HepG2 (cell line): ENCODE measurements around the gene LYSMD1. TPM values are rescaled to one million over a fixed set of nuclear protein-coding genes. Genes with fewer than 3 reads are reported as not detected.

ENCODE experiments used
- GABPA ChIP-seq, 2 experiments: IDR thresholded peaks; 2 replicates each; pipeline ENCODE4 v1.6.1; 2011 to 2016; ENCODE audit warnings: low read depth in 2 of 2, low read length in 1 of 2, missing biosample characterization in 1 of 2, missing genetic modification characterization in 1 of 2
- GATA4 ChIP-seq: sonication (generic); IDR thresholded peaks from 2 replicates; pipeline ENCODE4 v1.6.1; 2016; ENCODE audit warnings: antibody characterized with exemption, low read depth, borderline replicate concordance
- NR2F1 ChIP-seq, 2 experiments: fragments of 450-650 bp in 1 of 2; formaldehyde crosslinking in 1 of 2; IDR thresholded peaks; 2 replicates each; pipeline versions ENCODE4 v1.5.0 to v1.6.1; 2016 to 2020; ENCODE audit warnings: mild to moderate bottlenecking in 1 of 2, missing compliant biosample characterization in 1 of 2, missing genetic modification reagents in 1 of 2, moderate library complexity in 1 of 2
- PHF20 ChIP-seq: sonication (generic); formaldehyde crosslinking; IDR thresholded peaks from 2 replicates; pipeline ENCODE4 v1.5.0; 2020; ENCODE audit warnings: mild to moderate bottlenecking, missing genetic modification reagents
- PPARG ChIP-seq: conservative IDR thresholded peaks from 2 replicates; pipeline ENCODE4 v1.6.1; 2016; ENCODE audit warnings: missing biosample characterization, missing genetic modification reagents
- RORA ChIP-seq: sonication (generic); formaldehyde crosslinking; IDR thresholded peaks from 2 replicates; pipeline ENCODE4 v1.5.0; 2020; ENCODE audit warnings: mild to moderate bottlenecking, missing genetic modification reagents, moderate library complexity
- WIZ ChIP-seq: sonication (generic); formaldehyde crosslinking; IDR thresholded peaks from 2 replicates; pipeline ENCODE4 v1.5.1; 2020; ENCODE audit warnings: mild to moderate bottlenecking, missing genetic modification reagents
- ZC3H13 ChIP-seq: sonication (generic); formaldehyde crosslinking; IDR thresholded peaks from 2 replicates; pipeline ENCODE4 v1.8.1; 2023; ENCODE audit warnings: mild to moderate bottlenecking, missing genetic modification reagents, moderate library complexity
- ZEB1 ChIP-seq: IDR thresholded peaks from 2 replicates; pipeline ENCODE4 v1.6.1; 2012; ENCODE audit warnings: mild to moderate bottlenecking, low read depth, inconsistent platforms; ENCODE audit not compliant: insufficient replicate concordance
- ZFY ChIP-seq: sonication (generic); formaldehyde crosslinking; IDR thresholded peaks from 2 replicates; pipeline ENCODE4 v1.4.0; 2020; ENCODE audit warnings: missing genetic modification reagents
- polyA plus RNA-seq, 8 experiments: library from polyadenylated mRNA; depleted of rRNA in 3 of 8; stranded (reverse) in 7 of 8; unstranded in 1 of 8; fragments of >200 nt; fragmentation: Illumina TruSeq in 4 of 8; extraction: Trizol in 4 of 8; gene quantifications; 2 replicates each; pipeline versions ENCODE4 v1.2.1 to v1.2.3, GENCODE V29; 2011 to 2016; ENCODE audit warnings: low read depth in 4 of 8, missing spikeins in 1 of 8, mixed read lengths in 1 of 8; ENCODE audit not compliant: insufficient read depth in 1 of 8
- total RNA-seq, 5 experiments: library from RNA; depleted of rRNA; stranded (reverse); fragments of >200 nt; fragmentation: Illumina TruSeq; extraction: Trizol; gene quantifications; 2 replicates each; pipeline ENCODE4 v1.2.3, GENCODE V29; 2016; ENCODE audit warnings: low read depth in 1 of 5
- TF ChIP-seq, protein P1 (sequence below), 2 experiments: sonication (generic) in 1 of 2; formaldehyde crosslinking in 1 of 2; IDR thresholded peaks; 2 replicates each; pipeline versions ENCODE4 v1.4.0 to v1.6.1; 2016 to 2020; ENCODE audit warnings: borderline replicate concordance in 1 of 2, low read depth in 1 of 2, mild to moderate bottlenecking in 1 of 2, missing genetic modification reagents in 1 of 2
- TF ChIP-seq, protein P2 (sequence below): sonication (generic); formaldehyde crosslinking; IDR thresholded peaks from 2 replicates; pipeline ENCODE4 v1.8.1; 2023; ENCODE audit warnings: mild to moderate bottlenecking, moderate library complexity, missing genetic modification reagents
- TF ChIP-seq, protein P3 (sequence below): sonication (generic); formaldehyde crosslinking; IDR thresholded peaks from 2 replicates; pipeline ENCODE4 v1.4.0; 2020; ENCODE audit warnings: missing genetic modification reagents

Gene LYSMD1
- total and polyA plus RNA-seq, 2 of the 13 experiments (the other 11 are each of a cell fraction or from before 2014, with no cell fraction given), result 3.8 to 4.8 TPM

DNA sequence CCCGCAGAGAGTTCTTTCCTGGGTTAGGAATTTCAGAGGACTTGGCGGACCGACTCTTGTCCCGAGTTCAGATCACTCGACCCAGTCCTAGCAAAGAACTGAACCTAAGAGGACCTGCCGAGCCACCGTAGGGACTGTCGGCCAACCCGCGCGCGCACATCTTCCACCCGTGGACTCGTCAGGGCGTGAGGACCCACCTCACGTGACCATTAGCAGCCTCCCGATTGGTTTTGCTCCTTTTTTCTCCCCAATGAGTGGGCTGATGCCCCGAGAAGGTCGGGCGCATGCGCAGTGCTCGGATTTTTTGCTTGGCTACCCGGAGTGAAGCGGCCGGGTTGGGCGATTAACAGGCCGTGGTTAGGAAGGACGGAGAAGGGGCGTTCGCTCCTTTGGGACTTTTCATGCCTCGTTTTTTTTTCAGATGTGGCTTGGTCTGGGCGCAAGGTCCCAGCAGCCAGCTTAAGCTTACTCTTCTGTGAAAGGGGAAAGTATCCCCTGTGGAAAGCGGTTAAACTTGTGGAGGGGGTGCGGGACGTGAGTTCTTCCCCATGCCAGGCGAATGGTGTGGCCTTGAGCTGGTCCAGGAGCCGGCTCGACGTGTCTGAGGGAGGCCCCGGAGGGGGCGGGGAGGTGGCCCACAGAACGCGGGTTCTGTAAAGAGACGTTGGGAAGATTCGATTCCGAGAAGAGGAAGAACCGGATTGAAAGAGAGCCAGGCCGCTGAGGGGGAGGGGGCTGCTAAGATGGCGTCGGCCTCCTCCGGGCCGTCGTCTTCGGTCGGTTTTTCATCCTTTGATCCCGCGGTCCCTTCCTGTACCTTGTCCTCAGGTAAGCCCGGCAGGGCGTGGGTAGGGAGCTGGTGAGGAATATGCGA is 32.8 kb upstream of the LYSMD1 start, which contains the start of gene PIP5K1A (continued):
- TF ChIP-seq ZC3H13 (CRISPR knock-in tag), result 0 out of 2 replicates have a peak, but pooled peaks have one; percentile 28
- TF ChIP-seq NR2F1 (CRISPR knock-in tag; IDR thresholded peaks at IDR 0.05), result peak in 1 of 2 experiments; percentile 3; a peak in 1 of 4 replicates
- TF ChIP-seq ZEB1, result peak; percentile 43
- TF ChIP-seq WIZ (CRISPR knock-in tag), result no peak
- TF ChIP-seq RORA, result no peak
- TF ChIP-seq, protein P1, sequence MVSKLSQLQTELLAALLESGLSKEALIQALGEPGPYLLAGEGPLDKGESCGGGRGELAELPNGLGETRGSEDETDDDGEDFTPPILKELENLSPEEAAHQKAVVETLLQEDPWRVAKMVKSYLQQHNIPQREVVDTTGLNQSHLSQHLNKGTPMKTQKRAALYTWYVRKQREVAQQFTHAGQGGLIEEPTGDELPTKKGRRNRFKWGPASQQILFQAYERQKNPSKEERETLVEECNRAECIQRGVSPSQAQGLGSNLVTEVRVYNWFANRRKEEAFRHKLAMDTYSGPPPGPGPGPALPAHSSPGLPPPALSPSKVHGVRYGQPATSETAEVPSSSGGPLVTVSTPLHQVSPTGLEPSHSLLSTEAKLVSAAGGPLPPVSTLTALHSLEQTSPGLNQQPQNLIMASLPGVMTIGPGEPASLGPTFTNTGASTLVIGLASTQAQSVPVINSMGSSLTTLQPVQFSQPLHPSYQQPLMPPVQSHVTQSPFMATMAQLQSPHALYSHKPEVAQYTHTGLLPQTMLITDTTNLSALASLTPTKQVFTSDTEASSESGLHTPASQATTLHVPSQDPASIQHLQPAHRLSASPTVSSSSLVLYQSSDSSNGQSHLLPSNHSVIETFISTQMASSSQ (IDR thresholded peaks at IDR 0.05; ENCODE audit: low read depth), result no peak
- TF ChIP-seq, protein P1 (CRISPR knock-in tag; IDR thresholded peaks at IDR 0.05; ENCODE audit: borderline replicate concordance), result 0 out of 2 replicates have a peak, but pooled peaks have one; percentile 42
- TF ChIP-seq, protein P2, sequence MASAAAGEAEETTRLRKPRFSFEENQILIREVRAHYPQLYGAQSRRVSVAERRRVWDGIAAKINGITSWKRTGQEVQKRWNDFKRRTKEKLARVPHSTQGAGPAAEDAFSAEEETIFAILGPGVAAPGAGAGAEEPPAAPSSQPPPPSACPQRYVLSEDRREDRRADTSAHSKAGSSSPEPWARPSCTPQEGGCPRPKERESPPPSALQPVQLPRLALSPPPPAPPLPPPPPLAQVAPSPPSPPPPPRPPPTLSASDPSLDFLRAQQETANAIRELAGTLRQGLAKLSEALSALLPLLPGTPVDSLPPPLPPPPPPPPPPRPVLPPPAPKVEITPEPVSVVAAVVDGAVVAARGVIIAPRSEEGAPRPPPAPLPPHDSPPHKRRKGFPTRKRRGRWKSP (CRISPR knock-in tag), result peak; percentile 37; the same call in 1 of the 2 replicates
- no peak for TF ChIP-seq GABPA (IDR thresholded peaks at IDR 0.05; ENCODE audit: low read depth, low read length)
- TF ChIP-seq GABPA (CRISPR knock-in tag; IDR thresholded peaks at IDR 0.05; ENCODE audit: low read depth), result no peak
- no peak for TF ChIP-seq PPARG (CRISPR knock-in tag)
- no peak for TF ChIP-seq GATA4
- TF ChIP-seq, protein P3, sequence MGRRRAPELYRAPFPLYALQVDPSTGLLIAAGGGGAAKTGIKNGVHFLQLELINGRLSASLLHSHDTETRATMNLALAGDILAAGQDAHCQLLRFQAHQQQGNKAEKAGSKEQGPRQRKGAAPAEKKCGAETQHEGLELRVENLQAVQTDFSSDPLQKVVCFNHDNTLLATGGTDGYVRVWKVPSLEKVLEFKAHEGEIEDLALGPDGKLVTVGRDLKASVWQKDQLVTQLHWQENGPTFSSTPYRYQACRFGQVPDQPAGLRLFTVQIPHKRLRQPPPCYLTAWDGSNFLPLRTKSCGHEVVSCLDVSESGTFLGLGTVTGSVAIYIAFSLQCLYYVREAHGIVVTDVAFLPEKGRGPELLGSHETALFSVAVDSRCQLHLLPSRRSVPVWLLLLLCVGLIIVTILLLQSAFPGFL, result no peak
- TF ChIP-seq ZFY (CRISPR knock-in tag), result peak; percentile 86
- TF ChIP-seq PHF20 (CRISPR knock-in tag), result peak; percentile 62
